GM21528 (cell line): Measurements from ENCODE around the gene EFNA5.

Source experiments
- ATAC-seq: cut with Tn5 transposase; IDR thresholded peaks from one replicate; pipeline ENCODE4 v1.9.1; 2021; ENCODE audit warnings: mild to moderate bottlenecking, moderate library complexity; ENCODE audit not compliant: unreplicated experiment, low FRiP score

The EFNA5 gene

GRCh38 chr5:107652408-107652807, 18.3 kb downstream of the EFNA5 start:
- no peak for ATAC-seq

GRCh38 chr5:107651325-107651724, 19.4 kb downstream of the EFNA5 start:
- no peak for ATAC-seq

GRCh38 chr5:107646418-107646817, 24.3 kb downstream of the EFNA5 start:
- ATAC-seq: no peak

- ATAC-seq: no peak
These were observed 30.2 kb downstream of the EFNA5 start for GRCh38 chr5:107640568-107640967.

GRCh38 chr5:107639990-107640389, 30.7 kb downstream of the EFNA5 start:
- no peak for ATAC-seq

GRCh38 chr5:107636555-107636954, 34.2 kb downstream of the EFNA5 start:
- ATAC-seq: no peak

GRCh38 chr5:107636068-107636467, 34.7 kb downstream of the EFNA5 start:
- no peak for ATAC-seq

- no peak for ATAC-seq
These were observed 35.5 kb downstream of the EFNA5 start for GRCh38 chr5:107634981-107635848.

- ATAC-seq: no peak
These were observed 37.4 kb downstream of the EFNA5 start for GRCh38 chr5:107633171-107633901.

GRCh38 chr5:107631805-107632362, 38.9 kb downstream of the EFNA5 start:
- no peak for ATAC-seq

- ATAC-seq: no peak
These were observed 40.6 kb downstream of the EFNA5 start for GRCh38 chr5:107630184-107630583.

- no peak for ATAC-seq
These were observed 46.5 kb downstream of the EFNA5 start for GRCh38 chr5:107624235-107624634.

GRCh38 chr5:107621089-107621488, 49.6 kb downstream of the EFNA5 start:
- no peak for ATAC-seq

GRCh38 chr5:107619781-107620180, 51.0 kb downstream of the EFNA5 start:
- ATAC-seq: no peak

- ATAC-seq: no peak
These were observed 52.5 kb downstream of the EFNA5 start for GRCh38 chr5:107618242-107618641.

GRCh38 chr5:107617052-107617451, 53.7 kb downstream of the EFNA5 start:
- no peak for ATAC-seq

GRCh38 chr5:107616213-107616612, 54.5 kb downstream of the EFNA5 start:
- ATAC-seq: no peak

- no peak for ATAC-seq
These were observed 55.4 kb downstream of the EFNA5 start for GRCh38 chr5:107615299-107615817.

- no peak for ATAC-seq
These were observed 58.2 kb downstream of the EFNA5 start for GRCh38 chr5:107612541-107612940.

GRCh38 chr5:107610798-107611197, 59.9 kb downstream of the EFNA5 start:
- no peak for ATAC-seq

GRCh38 chr5:107607671-107608345, 62.9 kb downstream of the EFNA5 start:
- no peak for ATAC-seq
